Panc1 (cell line): Measurements from ENCODE around the gene SMIM15. TPM values are rescaled to one million over a fixed set of nuclear protein-coding genes. Genes with fewer than 3 reads are reported as not detected.

Experiments
- ATAC-seq: fragments of 200-7000 bp; cut with Tn5 transposase; 2 replicates; pipeline ENCODE4 v1.9.1; 2020; ENCODE audit warnings: mild to moderate bottlenecking, moderate library complexity
- BruUV-seq: library from RNA; stranded (reverse); fragments of 400-500 nt; replicated peaks from 2 replicates; lab custom pipeline; 2021; lab: Mats Ljungman, UMichigan
- CTCF ChIA-PET: fragments of 300-600 bp; sonication (Branson Sonifier 250); formaldehyde crosslinking; loops from one replicate; lab custom pipeline; 2022; ENCODE audit warnings: antibody characterized with exemption; lab: Charles Lee
- POLR2A ChIA-PET: fragments of 300-600 bp; sonication (Branson Sonifier 250); formaldehyde crosslinking; loops from one replicate; lab custom pipeline; 2022; ENCODE audit warnings: antibody characterized with exemption; lab: Charles Lee
- DNase-seq: peaks from one replicate; pipeline ENCODE4 v3.0.0-alpha.2; 2010; ENCODE audit warnings: low read depth, low spot score
- H3K27ac ChIP-seq: 2 replicates; pipeline ENCODE4 v1.5.1; 2011; ENCODE audit warnings: mild to moderate bottlenecking, low read length, inconsistent platforms
- H3K27me3 ChIP-seq: fragments of 200-500 bp; sonication (Bioruptor generic); 2 replicates; pipeline ENCODE4 v1.6.0; 2014; ENCODE audit warnings: low read length, inconsistent platforms; ENCODE audit not compliant: control insufficient read depth, insufficient read depth
- H3K36me3 ChIP-seq: fragments of 200-500 bp; sonication (Bioruptor generic); 2 replicates; pipeline ENCODE4 v1.5.1; 2014; ENCODE audit warnings: inconsistent platforms, mild to moderate bottlenecking, low read length, moderate library complexity; ENCODE audit not compliant: control insufficient read depth, insufficient read depth
- H3K4me1 ChIP-seq: 2 replicates; pipeline ENCODE4 v1.5.1; 2011; ENCODE audit warnings: inconsistent platforms, mild to moderate bottlenecking, low read length, moderate library complexity; ENCODE audit not compliant: control insufficient read depth, insufficient read depth
- H3K4me3 ChIP-seq, 2 experiments: 2 replicates each; pipeline ENCODE4 v1.5.1; 2011 to 2012; ENCODE audit warnings: low read depth in 2 of 2, low read length in 2 of 2, mild to moderate bottlenecking in 2 of 2, inconsistent platforms in 1 of 2, moderate library complexity in 1 of 2
- H3K9me3 ChIP-seq: fragments of 200-500 bp; sonication (Bioruptor generic); 2 replicates; pipeline ENCODE4 v1.5.1; 2014; ENCODE audit warnings: low read depth, mild to moderate bottlenecking, inconsistent platforms, low read length, moderate library complexity; ENCODE audit not compliant: control insufficient read depth, insufficient read depth
- POLR2AphosphoS5 ChIP-seq: IDR thresholded peaks from 2 replicates; pipeline ENCODE4 v1.6.1; 2012; ENCODE audit warnings: mild to moderate bottlenecking, low read depth, low read length, moderate library complexity
- SIN3A ChIP-seq: IDR thresholded peaks from 2 replicates; pipeline ENCODE4 v1.6.1; 2012; ENCODE audit warnings: low read depth, mild to moderate bottlenecking, low read length, moderate library complexity, borderline replicate concordance; ENCODE audit not compliant: insufficient read depth
- TCF7L2 ChIP-seq: IDR thresholded peaks from 2 replicates; pipeline ENCODE4 v1.6.1; 2011; ENCODE audit warnings: mild to moderate bottlenecking, low read depth, low read length, inconsistent platforms
- in situ Hi-C: cut with HindIII; loops from 2 replicates; pipeline ENCODE4 v1.10.0; 2016; ENCODE audit warnings: low sequenced_read_pairs, low pct_unique_long_range_greater_than_20kb
- intact Hi-C: fragments of 100-400 bp; cut with micrococcal nuclease; formaldehyde crosslinking; loops from one replicate; pipeline ENCODE4 v1.10.0; 2022; ENCODE audit not compliant: unreplicated experiment
- total RNA-seq: library from RNA; stranded (reverse); gene quantifications from one replicate; pipeline ENCODE4 v1.2.1, GENCODE V29; 2021; ENCODE audit not compliant: unreplicated experiment
- TF ChIP-seq, protein P1 (sequence below), 2 experiments: IDR thresholded peaks; 2 replicates each; pipeline ENCODE4 v1.6.1; 2011 to 2012; ENCODE audit warnings: low read depth in 2 of 2, control low read depth in 1 of 2, low read length in 1 of 2, mild to moderate bottlenecking in 1 of 2, moderate library complexity in 1 of 2; ENCODE audit not compliant: insufficient read depth in 1 of 2
- TF ChIP-seq, protein P2 (sequence below): fragments of 450-650 bp; IDR thresholded peaks from 2 replicates; pipeline ENCODE4 v1.5.1; 2017; ENCODE audit warnings: mild to moderate bottlenecking

SMIM15 gene
- total RNA-seq, 1 experiment from 2014 or later = 77.5 TPM

DNA sequence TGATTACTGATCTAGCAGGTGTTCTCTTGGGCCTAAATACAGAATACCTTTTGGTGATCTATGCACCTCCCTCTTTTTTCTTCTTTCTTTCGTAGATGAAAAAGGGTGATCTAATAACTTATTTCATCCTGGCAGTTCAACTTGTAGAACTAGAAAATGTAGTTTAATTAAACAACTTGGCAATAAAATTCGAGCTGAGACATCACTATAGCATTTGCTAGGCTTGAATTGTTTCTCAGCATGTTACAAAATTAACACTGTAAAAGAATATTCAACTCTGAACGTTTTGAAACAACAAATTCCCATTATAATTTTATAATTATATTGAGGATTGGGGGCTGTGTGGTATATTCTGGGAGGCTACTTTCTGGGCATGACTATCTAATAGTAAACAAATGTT lies 19.5 kb downstream of the SMIM15 start:
- in situ Hi-C loops = no loop called here
- TF ChIP-seq, protein P1, sequence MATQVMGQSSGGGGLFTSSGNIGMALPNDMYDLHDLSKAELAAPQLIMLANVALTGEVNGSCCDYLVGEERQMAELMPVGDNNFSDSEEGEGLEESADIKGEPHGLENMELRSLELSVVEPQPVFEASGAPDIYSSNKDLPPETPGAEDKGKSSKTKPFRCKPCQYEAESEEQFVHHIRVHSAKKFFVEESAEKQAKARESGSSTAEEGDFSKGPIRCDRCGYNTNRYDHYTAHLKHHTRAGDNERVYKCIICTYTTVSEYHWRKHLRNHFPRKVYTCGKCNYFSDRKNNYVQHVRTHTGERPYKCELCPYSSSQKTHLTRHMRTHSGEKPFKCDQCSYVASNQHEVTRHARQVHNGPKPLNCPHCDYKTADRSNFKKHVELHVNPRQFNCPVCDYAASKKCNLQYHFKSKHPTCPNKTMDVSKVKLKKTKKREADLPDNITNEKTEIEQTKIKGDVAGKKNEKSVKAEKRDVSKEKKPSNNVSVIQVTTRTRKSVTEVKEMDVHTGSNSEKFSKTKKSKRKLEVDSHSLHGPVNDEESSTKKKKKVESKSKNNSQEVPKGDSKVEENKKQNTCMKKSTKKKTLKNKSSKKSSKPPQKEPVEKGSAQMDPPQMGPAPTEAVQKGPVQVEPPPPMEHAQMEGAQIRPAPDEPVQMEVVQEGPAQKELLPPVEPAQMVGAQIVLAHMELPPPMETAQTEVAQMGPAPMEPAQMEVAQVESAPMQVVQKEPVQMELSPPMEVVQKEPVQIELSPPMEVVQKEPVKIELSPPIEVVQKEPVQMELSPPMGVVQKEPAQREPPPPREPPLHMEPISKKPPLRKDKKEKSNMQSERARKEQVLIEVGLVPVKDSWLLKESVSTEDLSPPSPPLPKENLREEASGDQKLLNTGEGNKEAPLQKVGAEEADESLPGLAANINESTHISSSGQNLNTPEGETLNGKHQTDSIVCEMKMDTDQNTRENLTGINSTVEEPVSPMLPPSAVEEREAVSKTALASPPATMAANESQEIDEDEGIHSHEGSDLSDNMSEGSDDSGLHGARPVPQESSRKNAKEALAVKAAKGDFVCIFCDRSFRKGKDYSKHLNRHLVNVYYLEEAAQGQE (IDR thresholded peaks at IDR 0.05; ENCODE audit: insufficient read depth in 1 of 2, low read depth in 2 of 2, low read length in 1 of 2) = no peak
- TF ChIP-seq TCF7L2 = no peak
- no peak for TF ChIP-seq SIN3A
- TF ChIP-seq POLR2AphosphoS5 = no peak
- TF ChIP-seq, protein P2, sequence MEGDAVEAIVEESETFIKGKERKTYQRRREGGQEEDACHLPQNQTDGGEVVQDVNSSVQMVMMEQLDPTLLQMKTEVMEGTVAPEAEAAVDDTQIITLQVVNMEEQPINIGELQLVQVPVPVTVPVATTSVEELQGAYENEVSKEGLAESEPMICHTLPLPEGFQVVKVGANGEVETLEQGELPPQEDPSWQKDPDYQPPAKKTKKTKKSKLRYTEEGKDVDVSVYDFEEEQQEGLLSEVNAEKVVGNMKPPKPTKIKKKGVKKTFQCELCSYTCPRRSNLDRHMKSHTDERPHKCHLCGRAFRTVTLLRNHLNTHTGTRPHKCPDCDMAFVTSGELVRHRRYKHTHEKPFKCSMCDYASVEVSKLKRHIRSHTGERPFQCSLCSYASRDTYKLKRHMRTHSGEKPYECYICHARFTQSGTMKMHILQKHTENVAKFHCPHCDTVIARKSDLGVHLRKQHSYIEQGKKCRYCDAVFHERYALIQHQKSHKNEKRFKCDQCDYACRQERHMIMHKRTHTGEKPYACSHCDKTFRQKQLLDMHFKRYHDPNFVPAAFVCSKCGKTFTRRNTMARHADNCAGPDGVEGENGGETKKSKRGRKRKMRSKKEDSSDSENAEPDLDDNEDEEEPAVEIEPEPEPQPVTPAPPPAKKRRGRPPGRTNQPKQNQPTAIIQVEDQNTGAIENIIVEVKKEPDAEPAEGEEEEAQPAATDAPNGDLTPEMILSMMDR = no peak
- no peak for ATAC-seq

DNA sequence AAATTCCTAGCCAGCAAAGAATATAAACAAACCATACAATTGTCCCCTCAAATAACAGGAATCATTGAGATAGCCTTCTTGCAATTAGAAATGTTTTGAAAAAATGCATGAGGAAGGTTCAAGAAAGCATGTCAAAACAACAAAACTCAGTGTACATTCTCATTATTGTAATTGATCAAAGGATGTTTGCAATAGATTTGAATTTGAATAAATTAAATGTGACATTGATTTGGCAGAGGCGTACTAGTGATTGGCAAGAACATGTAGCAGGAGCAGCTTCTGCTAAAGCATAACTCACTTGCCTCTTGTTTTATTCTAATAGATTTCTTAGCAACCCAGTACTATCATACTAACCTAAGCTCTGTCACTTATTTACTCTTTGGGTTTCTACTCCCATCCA lies 19.9 kb downstream of the SMIM15 start:
- DNase-seq = no peak
- ATAC-seq = no peak
- no peak overlapping the region for H3K27ac ChIP-seq
- in situ Hi-C loops (no loop called here), intact Hi-C loops (no loop called here)
- H3K4me3 ChIP-seq = no peak overlapping the region
- H3K9me3 ChIP-seq = no peaks in the 10 kb centered on the region
- TF ChIP-seq, protein P2 = no peak
- TF ChIP-seq, protein P1 (IDR thresholded peaks at IDR 0.05; ENCODE audit: insufficient read depth in 1 of 2, low read depth in 2 of 2, low read length in 1 of 2) = no peak
- TF ChIP-seq POLR2AphosphoS5 (no peak), SIN3A (no peak), TCF7L2 (no peak)
- BruUV-seq = no TSS peak
- H3K27me3 ChIP-seq = no peaks in the 10 kb centered on the region
- no peaks in the 10 kb centered on the region for H3K36me3 ChIP-seq
- no peaks in the 10 kb centered on the region for H3K4me1 ChIP-seq
- ChIA-PET CTCF (no interaction called here), POLR2A (no interaction called here)

More for the DNA sequence above, 19.5 kb downstream of the SMIM15 start:
- no peaks in the 10 kb centered on the region for H3K9me3 ChIP-seq
- no peak overlapping the region for H3K4me3 ChIP-seq
- intact Hi-C loops = no loop called here
- no peak for DNase-seq
- H3K27ac ChIP-seq = no peak overlapping the region
- POLR2A ChIA-PET = no interaction called here
- H3K4me1 ChIP-seq = no peaks in the 10 kb centered on the region
- CTCF ChIA-PET = no interaction called here
- BruUV-seq = no TSS peak
- no peaks in the 10 kb centered on the region for H3K27me3 ChIP-seq
- H3K36me3 ChIP-seq = no peaks in the 10 kb centered on the region
